IPS-18a (cell line): ENCODE data around the gene FBXO38.
"Not testable (repeated sequence)": the region's sequence is repeated elsewhere in the genome, so short reads cannot be mapped to it uniquely, and the experiment has no call there.

Experiments used
- H3K27ac ChIP-seq: one replicate; pipeline ENCODE4 v1.5.1; 2013; ENCODE audit warnings: low read length
- H3K27me3 ChIP-seq: one replicate; pipeline ENCODE4 v1.6.1; 2013; ENCODE audit warnings: mild to moderate bottlenecking, low read length; ENCODE audit not compliant: control insufficient read depth, insufficient read depth
- H3K36me3 ChIP-seq: one replicate; pipeline ENCODE4 v1.6.1; 2013; ENCODE audit warnings: low read depth, low read length; ENCODE audit not compliant: control insufficient read depth
- H3K4me1 ChIP-seq: one replicate; pipeline ENCODE4 v1.6.1; 2013; ENCODE audit warnings: low read depth, low read length; ENCODE audit not compliant: control insufficient read depth
- H3K4me3 ChIP-seq: one replicate; pipeline ENCODE4 v1.5.1; 2013; ENCODE audit warnings: low read length
- H3K9ac ChIP-seq: one replicate; pipeline ENCODE4 v1.6.1; 2013; ENCODE audit warnings: mild to moderate bottlenecking, low read length, moderate library complexity
- H3K9me3 ChIP-seq: one replicate; pipeline ENCODE4 v1.6.1; 2013; ENCODE audit warnings: low read depth, low read length; ENCODE audit not compliant: control insufficient read depth

FBXO38 gene

GRCh38 chr5:148458036-148458888 is 74.5 kb downstream of the FBXO38 start:
- no peaks in the 10 kb centered on the region for H3K9me3 ChIP-seq
- H3K4me1 ChIP-seq, result peaks cover 13% of the 10 kb centered on the region
- no peak overlapping the region for H3K4me3 ChIP-seq
- no peaks in the 10 kb centered on the region for H3K36me3 ChIP-seq
- H3K9ac ChIP-seq, result no peak overlapping the region
- H3K27ac ChIP-seq, result no peak overlapping the region
- H3K27me3 ChIP-seq, result no peaks in the 10 kb centered on the region

GRCh38 chr5:148459669-148460068 is 75.9 kb downstream of the FBXO38 start:
- peaks cover 10% of the 10 kb centered on the region for H3K4me1 ChIP-seq
- H3K27ac ChIP-seq, result no peak overlapping the region
- no peaks in the 10 kb centered on the region for H3K9me3 ChIP-seq
- no peaks in the 10 kb centered on the region for H3K27me3 ChIP-seq
- H3K9ac ChIP-seq, result no peak overlapping the region
- H3K4me3 ChIP-seq, result no peak overlapping the region
- no peaks in the 10 kb centered on the region for H3K36me3 ChIP-seq

- no peak overlapping the region for H3K27ac ChIP-seq
- H3K27me3 ChIP-seq, result no peaks in the 10 kb centered on the region
- no peaks in the 10 kb centered on the region for H3K36me3 ChIP-seq
- H3K4me3 ChIP-seq, result no peak overlapping the region
- no peaks in the 10 kb centered on the region for H3K4me1 ChIP-seq
- no peak overlapping the region for H3K9ac ChIP-seq
- H3K9me3 ChIP-seq, result no peaks in the 10 kb centered on the region
Observed at GRCh38 chr5:148465381-148466235, 81.8 kb downstream of the FBXO38 start.

GRCh38 chr5:148466236-148466580 is 82.5 kb downstream of the FBXO38 start:
- Histone ChIP-seq H3K4me3 (no peak overlapping the region), H3K27ac (no peak overlapping the region), H3K9ac (no peak overlapping the region), H3K9me3 (no peaks in the 10 kb centered on the region), H3K4me1 (no peaks in the 10 kb centered on the region), H3K36me3 (no peaks in the 10 kb centered on the region), H3K27me3 (no peaks in the 10 kb centered on the region)

GRCh38 chr5:148467958-148468357 is 84.2 kb downstream of the FBXO38 start:
- H3K9me3 ChIP-seq, result no peaks in the 10 kb centered on the region
- H3K9ac ChIP-seq, result no peak overlapping the region
- no peak overlapping the region for H3K27ac ChIP-seq
- H3K36me3 ChIP-seq, result no peaks in the 10 kb centered on the region
- no peaks in the 10 kb centered on the region for H3K27me3 ChIP-seq
- H3K4me3 ChIP-seq, result no peak overlapping the region
- no peaks in the 10 kb centered on the region for H3K4me1 ChIP-seq

GRCh38 chr5:148468746-148469145 is 85.0 kb downstream of the FBXO38 start:
- not testable (repeated sequence) for H3K4me3 ChIP-seq, H3K27ac ChIP-seq, H3K9me3 ChIP-seq, H3K9ac ChIP-seq, H3K36me3 ChIP-seq, H3K4me1 ChIP-seq, H3K27me3 ChIP-seq

- no peaks in the 10 kb centered on the region for H3K27me3 ChIP-seq
- no peak overlapping the region for H3K27ac ChIP-seq
- H3K9ac ChIP-seq, result no peak overlapping the region
- no peak overlapping the region for H3K4me3 ChIP-seq
- H3K4me1 ChIP-seq, result no peaks in the 10 kb centered on the region
- no peaks in the 10 kb centered on the region for H3K36me3 ChIP-seq
- H3K9me3 ChIP-seq, result no peaks in the 10 kb centered on the region
Observed at GRCh38 chr5:148469501-148469935, 85.8 kb downstream of the FBXO38 start.

GRCh38 chr5:148471379-148471778 is 87.6 kb downstream of the FBXO38 start:
- Histone ChIP-seq H3K27ac (no peak overlapping the region), H3K4me3 (no peak overlapping the region), H3K36me3 (no peaks in the 10 kb centered on the region), H3K4me1 (no peaks in the 10 kb centered on the region), H3K27me3 (no peaks in the 10 kb centered on the region), H3K9me3 (no peaks in the 10 kb centered on the region), H3K9ac (no peak overlapping the region)

- Histone ChIP-seq H3K27ac (no peak overlapping the region), H3K36me3 (no peaks in the 10 kb centered on the region), H3K4me3 (no peak overlapping the region), H3K9me3 (no peaks in the 10 kb centered on the region), H3K9ac (no peak overlapping the region), H3K27me3 (no peaks in the 10 kb centered on the region), H3K4me1 (no peaks in the 10 kb centered on the region)
Observed at GRCh38 chr5:148474025-148474511, 90.3 kb downstream of the FBXO38 start.

GRCh38 chr5:148476302-148476701 is 92.5 kb downstream of the FBXO38 start:
- no peak overlapping the region for H3K27ac ChIP-seq
- no peak overlapping the region for H3K9ac ChIP-seq
- no peaks in the 10 kb centered on the region for H3K4me1 ChIP-seq
- H3K36me3 ChIP-seq, result no peaks in the 10 kb centered on the region
- no peak overlapping the region for H3K4me3 ChIP-seq
- no peaks in the 10 kb centered on the region for H3K27me3 ChIP-seq
- H3K9me3 ChIP-seq, result no peaks in the 10 kb centered on the region

- no peaks in the 10 kb centered on the region for H3K27me3 ChIP-seq
- H3K27ac ChIP-seq, result no peak overlapping the region
- no peaks in the 10 kb centered on the region for H3K4me1 ChIP-seq
- no peak overlapping the region for H3K4me3 ChIP-seq
- H3K9ac ChIP-seq, result no peak overlapping the region
- no peaks in the 10 kb centered on the region for H3K9me3 ChIP-seq
- H3K36me3 ChIP-seq, result no peaks in the 10 kb centered on the region
Observed at GRCh38 chr5:148477429-148477828, 93.7 kb downstream of the FBXO38 start.
